HG03520 (cell line): ENCODE measurements around the gene PGAM4.
"Not testable (repeated sequence)": the region's sequence is repeated elsewhere in the genome, so short reads cannot be mapped to it uniquely, and the experiment has no call there.

Experiments
- ATAC-seq: cut with Tn5 transposase; IDR thresholded peaks from one replicate; pipeline ENCODE4 v1.9.1; 2021; ENCODE audit warnings: mild to moderate bottlenecking, moderate library complexity; ENCODE audit not compliant: unreplicated experiment

Gene PGAM4

DNA sequence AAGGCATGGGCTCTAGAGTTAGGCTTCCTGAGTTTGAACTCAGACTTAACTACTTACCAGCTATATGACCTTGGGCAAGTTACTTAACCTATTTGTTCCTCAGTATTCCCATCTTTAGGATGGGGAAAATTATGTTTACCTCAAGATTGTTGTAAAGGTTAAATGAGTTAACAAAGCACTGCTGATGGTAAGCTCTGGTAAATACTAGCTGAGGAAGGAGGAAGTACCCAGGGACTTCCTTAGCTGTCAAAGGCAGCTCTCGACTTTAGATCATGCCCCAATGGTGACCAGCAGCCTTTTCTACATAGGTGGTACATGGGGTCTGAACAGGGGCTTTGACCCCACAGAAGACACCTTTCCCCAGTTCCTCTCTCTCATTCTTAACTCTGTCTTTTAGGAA is 38.9 kb downstream of the PGAM4 start:
- ATAC-seq = no peak

DNA sequence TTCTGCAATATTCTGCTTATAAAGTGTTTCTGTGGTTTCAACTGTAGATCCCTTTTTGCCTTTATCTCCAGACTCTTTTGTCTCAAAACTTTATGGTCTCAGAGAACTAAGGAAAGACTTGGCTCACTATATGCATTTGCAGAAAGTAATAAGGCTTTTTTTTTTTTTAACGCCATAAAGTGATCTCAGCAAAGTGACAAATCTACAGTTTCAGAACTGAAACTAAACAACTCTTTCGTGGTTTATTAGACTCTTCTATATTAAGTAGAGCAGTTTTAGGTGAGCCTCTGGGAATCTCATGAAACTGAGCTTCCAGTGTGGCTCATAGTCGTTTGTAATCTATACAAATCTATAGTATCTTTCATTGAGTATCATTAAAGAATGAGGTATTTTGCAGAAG is 43.7 kb downstream of the PGAM4 start:
- ATAC-seq = no peak

DNA sequence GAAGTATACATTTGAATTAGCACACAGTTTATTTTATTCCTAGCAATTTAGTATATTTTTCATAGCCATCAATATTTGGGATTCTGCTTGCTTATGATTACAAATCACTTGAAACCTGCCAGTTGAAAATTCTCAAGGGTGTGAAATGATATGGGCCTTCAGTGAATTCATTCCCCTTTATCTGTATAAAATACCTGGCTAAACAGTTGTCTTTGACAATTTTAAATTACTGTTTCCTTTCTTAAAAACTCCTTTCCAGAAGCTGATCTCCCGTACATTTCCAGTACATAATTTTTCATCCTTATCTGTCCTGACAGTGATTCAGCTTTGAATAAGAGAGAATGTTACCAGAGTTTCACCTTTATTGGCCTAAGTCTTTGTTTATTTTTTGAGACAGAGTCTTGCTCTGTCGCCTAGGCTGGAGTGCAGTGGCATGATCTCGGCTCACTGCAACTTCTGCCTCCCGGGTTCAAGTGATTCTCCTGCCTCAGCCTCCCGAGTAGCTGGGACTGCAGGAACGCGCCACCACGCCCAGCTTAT is 45.0 kb downstream of the PGAM4 start:
- ATAC-seq = no peak

DNA sequence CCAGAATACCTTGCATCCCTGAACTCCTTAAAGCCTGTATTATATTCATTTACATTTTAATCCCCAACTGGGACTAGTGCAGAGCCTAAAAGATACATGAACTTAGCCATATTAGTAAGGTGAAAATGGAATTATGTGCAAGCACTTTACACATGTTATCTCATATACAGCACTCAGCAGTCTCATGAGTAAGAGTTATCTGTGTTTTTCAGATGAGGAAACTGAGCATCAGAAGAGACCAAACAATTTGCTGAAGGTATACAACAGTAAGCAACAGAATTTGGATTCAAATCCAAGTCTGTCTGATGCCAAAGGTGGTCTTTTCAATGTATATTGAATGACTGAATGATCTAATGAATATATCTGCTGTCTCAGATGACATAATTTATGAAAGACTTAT is 46.7 kb downstream of the PGAM4 start:
- no peak for ATAC-seq

DNA sequence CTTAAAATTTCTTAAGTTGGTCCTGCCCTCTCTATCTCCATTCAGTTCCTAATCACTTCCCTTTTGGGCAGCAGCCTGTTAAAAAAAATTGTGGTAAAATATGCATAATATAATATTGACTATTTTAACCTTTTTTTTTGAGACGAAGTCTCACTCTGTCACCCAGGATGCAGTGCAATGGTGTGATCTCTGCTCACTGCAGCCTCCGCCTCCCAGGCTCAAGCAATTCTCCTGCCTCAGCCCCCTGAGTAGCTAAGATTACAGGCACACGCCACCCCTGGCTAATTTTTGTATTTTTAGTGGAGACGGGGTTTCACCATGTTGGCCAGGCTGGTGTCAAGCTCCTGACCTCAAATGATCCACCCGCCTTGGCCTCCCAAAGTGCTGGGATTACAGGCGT is 50.1 kb downstream of the PGAM4 start:
- ATAC-seq = not testable (repeated sequence)

DNA sequence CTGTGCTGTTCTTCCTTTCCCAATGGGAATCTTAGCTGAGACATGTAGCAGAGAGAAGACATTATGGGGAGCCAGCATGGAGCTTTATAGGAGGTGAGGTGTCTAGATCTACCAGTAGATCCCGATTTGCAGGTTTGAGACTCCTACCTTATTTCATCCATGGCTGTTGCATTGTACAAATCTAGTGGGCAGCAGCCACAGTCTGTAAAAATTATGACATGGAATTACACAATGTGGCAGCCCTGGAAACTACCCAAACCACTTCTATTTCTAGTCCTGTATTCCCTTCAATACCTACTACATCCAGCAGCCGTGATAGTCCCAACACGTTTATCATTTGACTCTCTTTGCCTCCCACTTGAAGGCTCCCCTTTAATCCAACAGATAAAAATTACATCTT is 50.9 kb downstream of the PGAM4 start:
- no peak for ATAC-seq
